BJ (cell line): ENCODE measurements around the gene PGA4. TPM values are rescaled to one million over a fixed set of nuclear protein-coding genes. Genes with fewer than 3 reads are reported as not detected.
"Not testable (repeated sequence)": the region's sequence is repeated elsewhere in the genome, so short reads cannot be mapped to it uniquely, and the experiment has no call there.

Experiments
- CTCF ChIA-PET: fragments of 350-600 bp; formaldehyde crosslinking; extraction: SDS; loops from one replicate; lab custom pipeline; 2021; ENCODE audit warnings: antibody characterized with exemption, inconsistent platforms; lab: Yijun Ruan, JAX
- POLR2A ChIA-PET: fragments of 300-600 bp; sonication (Branson Sonifier 250); formaldehyde crosslinking; extraction: SDS; loops from one replicate; lab custom pipeline; 2021; ENCODE audit warnings: antibody characterized with exemption; lab: Charles Lee
- DNase-seq: peaks from one replicate; pipeline ENCODE4 v3.0.0-alpha.2; 2011; ENCODE audit warnings: low read depth
- H3K27me3 ChIP-seq: 2 replicates; pipeline ENCODE4 v1.6.0; 2011; ENCODE audit warnings: low read length; ENCODE audit not compliant: control insufficient read depth, insufficient read depth
- H3K36me3 ChIP-seq: 2 replicates; pipeline ENCODE4 v1.5.1; 2011; ENCODE audit warnings: low read length; ENCODE audit not compliant: control insufficient read depth, insufficient read depth
- H3K4me3 ChIP-seq: 2 replicates; pipeline ENCODE4 v1.5.1; 2011; ENCODE audit warnings: low read depth, mild to moderate bottlenecking, control low read depth, low read length
- polyA plus RNA-seq: library from polyadenylated mRNA; depleted of rRNA; stranded (reverse); fragments of >200 nt; gene quantifications from 2 replicates; pipeline ENCODE4 v1.2.3, GENCODE V29; 2011

The PGA4 gene
- polyA plus RNA-seq, 1 experiment = not detected

- DNase-seq, CTCF ChIA-PET, H3K36me3 ChIP-seq, H3K27me3 ChIP-seq, POLR2A ChIA-PET, H3K4me3 ChIP-seq: not testable (repeated sequence)
Measured at GRCh38 chr11:61210629-61211028, 11.5 kb upstream of the PGA4 start.

- POLR2A ChIA-PET, CTCF ChIA-PET, H3K36me3 ChIP-seq, DNase-seq, H3K27me3 ChIP-seq, H3K4me3 ChIP-seq: not testable (repeated sequence)
Measured at GRCh38 chr11:61211327-61211952, 10.7 kb upstream of the PGA4 start.

GRCh38 chr11:61212202-61212601 lies 9.9 kb upstream of the PGA4 start:
- DNase-seq, H3K36me3 ChIP-seq, CTCF ChIA-PET, H3K4me3 ChIP-seq, H3K27me3 ChIP-seq, POLR2A ChIA-PET: not testable (repeated sequence)

- H3K36me3 ChIP-seq, H3K4me3 ChIP-seq, DNase-seq, POLR2A ChIA-PET, H3K27me3 ChIP-seq, CTCF ChIA-PET: not testable (repeated sequence)
Measured at GRCh38 chr11:61213711-61214324, 8.3 kb upstream of the PGA4 start.

DNA sequence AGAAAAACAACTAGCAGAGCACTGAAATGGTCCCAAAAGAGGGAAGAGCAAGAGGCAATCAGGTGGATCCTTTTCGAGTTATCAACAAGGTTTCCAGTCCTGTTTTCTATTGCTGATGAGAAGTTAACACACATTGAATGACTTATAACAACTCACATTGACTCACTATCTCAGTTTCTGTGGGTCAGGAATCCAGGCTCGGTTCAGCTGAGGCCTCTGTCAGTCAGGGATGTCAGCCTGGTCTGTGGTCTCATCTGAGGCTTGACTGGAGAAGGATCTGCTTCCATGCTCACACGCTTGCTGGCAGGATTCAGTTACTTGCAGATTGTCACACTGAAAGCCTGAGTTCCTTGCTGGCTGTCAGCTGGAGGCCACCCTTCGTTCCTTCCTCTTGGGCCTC lies 3.8 kb upstream of the PGA4 start:
- H3K4me3 ChIP-seq, H3K27me3 ChIP-seq, DNase-seq, H3K36me3 ChIP-seq, POLR2A ChIA-PET, CTCF ChIA-PET: not testable (repeated sequence)

GRCh38 chr11:61219016-61219415 lies 3.1 kb upstream of the PGA4 start:
- CTCF ChIA-PET, DNase-seq, POLR2A ChIA-PET: not testable (repeated sequence)

DNA sequence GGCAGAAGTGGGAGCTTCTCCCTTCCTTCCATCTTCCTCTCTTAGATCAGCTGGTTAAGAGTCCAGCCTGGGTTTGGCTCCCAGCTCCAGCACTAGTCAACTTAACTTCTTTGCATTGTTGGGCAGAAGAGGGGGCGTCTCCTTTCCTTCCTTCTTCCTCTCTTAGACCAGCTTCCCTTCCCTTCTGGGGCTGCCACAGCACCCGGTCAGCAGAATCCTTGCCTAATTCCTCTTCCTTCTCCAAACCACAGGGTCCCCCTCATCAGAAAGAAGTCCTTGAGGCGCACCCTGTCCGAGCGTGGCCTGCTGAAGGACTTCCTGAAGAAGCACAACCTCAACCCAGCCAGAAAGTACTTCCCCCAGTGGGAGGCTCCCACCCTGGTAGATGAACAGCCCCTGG lies 545 bp downstream of the PGA4 start:
- CTCF ChIA-PET, H3K36me3 ChIP-seq, DNase-seq, H3K4me3 ChIP-seq, POLR2A ChIA-PET, H3K27me3 ChIP-seq: not testable (repeated sequence)

More at GRCh38 chr11:61219016-61219415, 3.1 kb upstream of the PGA4 start:
- H3K27me3 ChIP-seq, H3K36me3 ChIP-seq, H3K4me3 ChIP-seq: not testable (repeated sequence)

- POLR2A ChIA-PET, H3K27me3 ChIP-seq, H3K4me3 ChIP-seq, H3K36me3 ChIP-seq, CTCF ChIA-PET, DNase-seq: not testable (repeated sequence)
Measured at GRCh38 chr11:61226457-61227137, 4.5 kb downstream of the PGA4 start.

- H3K27me3 ChIP-seq, H3K36me3 ChIP-seq, H3K4me3 ChIP-seq, POLR2A ChIA-PET, DNase-seq, CTCF ChIA-PET: not testable (repeated sequence)
Measured at GRCh38 chr11:61229458-61229857, 7.3 kb downstream of the PGA4 start.

- H3K4me3 ChIP-seq, POLR2A ChIA-PET, DNase-seq, CTCF ChIA-PET, H3K27me3 ChIP-seq, H3K36me3 ChIP-seq: not testable (repeated sequence)
Measured at GRCh38 chr11:61231033-61231432, 8.9 kb downstream of the PGA4 start.

DNA sequence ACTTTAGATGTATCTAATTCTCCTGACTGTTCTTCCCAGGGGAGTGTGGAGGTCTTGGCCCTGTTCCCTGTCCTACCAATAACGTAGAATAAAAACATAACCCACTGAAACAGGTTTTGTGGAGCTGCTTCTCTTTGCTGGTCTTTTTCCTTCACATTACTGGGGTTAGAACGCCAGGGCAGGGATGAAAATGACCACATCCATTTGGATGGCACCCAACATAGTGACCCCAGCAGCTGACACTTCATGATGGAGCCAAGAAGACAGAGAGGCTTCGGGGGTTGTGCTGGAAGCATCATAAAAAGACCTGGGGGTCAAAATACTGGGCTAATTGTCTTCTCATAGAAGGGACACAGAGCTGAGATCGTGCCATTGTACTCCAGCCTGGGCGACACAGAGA lies 9.4 kb downstream of the PGA4 start:
- H3K27me3 ChIP-seq, CTCF ChIA-PET, POLR2A ChIA-PET, H3K4me3 ChIP-seq, H3K36me3 ChIP-seq, DNase-seq: not testable (repeated sequence)

GRCh38 chr11:61232548-61233145 lies 10.5 kb downstream of the PGA4 start:
- H3K4me3 ChIP-seq, POLR2A ChIA-PET, H3K36me3 ChIP-seq, H3K27me3 ChIP-seq, DNase-seq, CTCF ChIA-PET: not testable (repeated sequence)

- DNase-seq, POLR2A ChIA-PET, H3K36me3 ChIP-seq, H3K4me3 ChIP-seq, H3K27me3 ChIP-seq, CTCF ChIA-PET: not testable (repeated sequence)
Measured at GRCh38 chr11:61237130-61237529, 15.0 kb downstream of the PGA4 start.
